Spleen (tissue), 11 donors: ENCODE results near the gene KIF26B. TPM values are rescaled to one million over a fixed set of nuclear protein-coding genes. Genes with fewer than 3 reads are reported as not detected.

Experiments used
- DNase-seq: peaks from one replicate; pipeline ENCODE4 v3.0.0-alpha.2; 2020
- H3K27ac ChIP-seq, 8 donors: fragments of 200-600 bp; sonication (generic) in 7 of 8; 1 replicate in 4 of 8; 2 replicates in 4 of 8; pipeline versions ENCODE4 v1.5.0 to v1.8.0; 2016 to 2021; ENCODE audit warnings: inconsistent platforms in 4 of 8, mild to moderate bottlenecking in 4 of 8, moderate library complexity in 1 of 8
- H3K27me3 ChIP-seq, 7 donors: fragments of 200-600 bp; sonication (generic) in 6 of 7; replicated peaks in 1 of 7; 1 replicate in 4 of 7; 2 replicates in 3 of 7; pipeline versions ENCODE4 v1.5.0 to v1.8.0; 2016 to 2021; ENCODE audit warnings: inconsistent platforms in 3 of 7, mild to moderate bottlenecking in 1 of 7
- H3K36me3 ChIP-seq, 6 donors: fragments of 200-600 bp; sonication (generic) in 5 of 6; 1 replicate in 4 of 6; 2 replicates in 2 of 6; pipeline versions ENCODE4 v1.5.0 to v1.8.0; 2016 to 2021; ENCODE audit warnings: inconsistent platforms in 2 of 6
- H3K4me1 ChIP-seq, 6 donors: fragments of 200-600 bp; sonication (generic) in 5 of 6; 1 replicate in 3 of 6; 2 replicates in 3 of 6; pipeline versions ENCODE4 v1.5.0 to v1.8.0; 2016 to 2021; ENCODE audit warnings: inconsistent platforms in 3 of 6
- H3K4me3 ChIP-seq, 8 donors: fragments of 200-600 bp; sonication (generic) in 7 of 8; 1 replicate in 4 of 8; 2 replicates in 4 of 8; pipeline versions ENCODE4 v1.5.0 to v1.8.0; 2016 to 2021; ENCODE audit warnings: inconsistent platforms in 4 of 8, mild to moderate bottlenecking in 4 of 8, moderate library complexity in 2 of 8
- H3K9me3 ChIP-seq, 8 donors: fragments of 200-600 bp; sonication (generic) in 7 of 8; 1 replicate in 4 of 8; 2 replicates in 4 of 8; pipeline versions ENCODE4 v1.5.0 to v1.8.0; 2016 to 2021; ENCODE audit warnings: inconsistent platforms in 4 of 8
- POLR2A ChIP-seq, 3 donors: fragments of 450-650 bp; IDR thresholded peaks; one replicate each; pipeline ENCODE4 v1.5.1; 2017; ENCODE audit warnings: antibody characterized with exemption in 3 of 3, mild to moderate bottlenecking in 1 of 3
- POLR2AphosphoS5 ChIP-seq, 3 donors: sonication (generic); formaldehyde crosslinking; IDR thresholded peaks; one replicate each; pipeline ENCODE4 v1.5.1; 2017; ENCODE audit warnings: antibody characterized with exemption in 3 of 3
- WGBS, 5 donors: extraction: QIAGEN DNeasy Blood & Tissue Kit in 3 of 5; methylation state at CpG; one replicate each; pipeline versions ENCODE4 v1.1.5 to v1.1.7; 2013 to 2018; 5-methylcytosine and 5-hydroxymethylcytosine counted together
- intact Hi-C: fragments of 100-400 bp; cut with DNase I; formaldehyde crosslinking; loops from one replicate; pipeline ENCODE4 v1.15.0; 2023; ENCODE audit warnings: low total_unique reads
- polyA plus RNA-seq, 3 donors: library from polyadenylated mRNA; stranded (reverse); fragments of 200-250 nt; gene quantifications; one replicate each; pipeline ENCODE4 v1.2.1, GENCODE V29; 2013
- total RNA-seq, 7 donors: library from RNA; depleted of rRNA in 3 of 7; stranded (reverse); fragments of >200 nt in 3 of 7; fragmentation: NEBNext Ultra II Directional in 4 of 7; extraction: Animal tissue kit (Norgen Biotek cat#: 25700) in 4 of 7; gene quantifications; one replicate each; pipeline versions ENCODE4 v1.1.0 to v1.2.1, GENCODE V29; 2016 to 2021
- TF ChIP-seq, protein P1 (sequence below), 11 experiments: fragments of 200-600 bp in 7 of 11; fragments of 450-650 bp in 4 of 11; sonication (generic) in 4 of 11; IDR thresholded peaks in 8 of 11; conservative IDR thresholded peaks in 3 of 11; 1 replicate in 7 of 11; 2 replicates in 4 of 11; pipeline versions ENCODE4 v1.4.0 to v1.8.0; 2016 to 2021; ENCODE audit warnings: antibody characterized with exemption in 11 of 11, inconsistent platforms in 4 of 11, mild to moderate bottlenecking in 1 of 11
- donor health status: healthy with polysubstance abuse.
- donor health status: DM: no; HTN: no; CAD: no; lungs with moderate emphysema.
- donor health status: DM: no; HTN: no; CAD: no.
- donor health status: Bipolar disorder and iron deficiency.
- donor health status: healthy.
- donor health status: DM: no; HTN: no; CAD: no.
- donor health status: DM: yes; HTN: yes; CAD: no.

KIF26B gene
- total and polyA plus RNA-seq, 10 donors: 0.07 to 4.5 (median 0.60) TPM; not detected in 1

DNA sequence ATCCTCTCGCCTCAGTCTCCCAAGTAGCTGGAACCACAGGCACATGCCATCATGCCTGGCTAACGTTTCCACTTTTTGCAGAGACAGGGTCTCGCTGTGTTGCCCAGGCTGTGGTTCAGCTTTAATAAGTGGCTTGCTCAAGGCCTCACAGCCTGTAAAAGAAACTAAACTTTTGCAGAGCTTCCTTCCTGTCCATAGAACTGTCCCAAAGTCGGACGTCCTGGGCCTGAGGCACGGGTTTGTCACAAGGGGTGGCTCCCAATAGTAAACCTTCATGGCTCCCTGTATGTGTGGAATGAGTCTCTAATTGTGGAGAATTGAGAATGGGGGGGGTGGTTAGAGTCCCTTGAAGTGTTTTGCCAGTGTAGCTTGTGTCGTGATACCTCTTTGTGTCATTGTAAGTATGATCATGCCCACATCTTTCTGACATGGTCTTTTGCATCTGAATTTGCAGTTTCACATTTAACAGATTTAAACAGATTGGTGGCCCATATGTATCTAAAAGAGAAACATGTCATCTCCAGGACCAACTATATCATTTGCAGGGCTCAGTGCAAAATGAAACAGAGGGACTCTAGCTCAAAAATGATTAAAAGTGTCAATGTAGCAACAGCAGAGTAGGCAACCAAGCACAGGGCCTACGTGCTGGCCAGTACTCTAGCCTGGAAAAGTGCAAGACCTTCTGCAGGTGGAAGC lies 332.1 kb downstream of the KIF26B start:
- intact Hi-C loops: no loop called here
- no peak for DNase-seq
- WGBS, 5 donors: 49 to 61% (median 52%) methylated on average over 8 of the region's 8 CpGs
- no peaks in the 10 kb centered on the region for H3K4me1 ChIP-seq
- H3K27me3 ChIP-seq: no peaks in the 10 kb centered on the region
- TF ChIP-seq POLR2A (IDR thresholded peaks at IDR 0.05): no peak
- TF ChIP-seq POLR2AphosphoS5 (IDR thresholded peaks at IDR 0.05): no peak
- TF ChIP-seq, protein P1, sequence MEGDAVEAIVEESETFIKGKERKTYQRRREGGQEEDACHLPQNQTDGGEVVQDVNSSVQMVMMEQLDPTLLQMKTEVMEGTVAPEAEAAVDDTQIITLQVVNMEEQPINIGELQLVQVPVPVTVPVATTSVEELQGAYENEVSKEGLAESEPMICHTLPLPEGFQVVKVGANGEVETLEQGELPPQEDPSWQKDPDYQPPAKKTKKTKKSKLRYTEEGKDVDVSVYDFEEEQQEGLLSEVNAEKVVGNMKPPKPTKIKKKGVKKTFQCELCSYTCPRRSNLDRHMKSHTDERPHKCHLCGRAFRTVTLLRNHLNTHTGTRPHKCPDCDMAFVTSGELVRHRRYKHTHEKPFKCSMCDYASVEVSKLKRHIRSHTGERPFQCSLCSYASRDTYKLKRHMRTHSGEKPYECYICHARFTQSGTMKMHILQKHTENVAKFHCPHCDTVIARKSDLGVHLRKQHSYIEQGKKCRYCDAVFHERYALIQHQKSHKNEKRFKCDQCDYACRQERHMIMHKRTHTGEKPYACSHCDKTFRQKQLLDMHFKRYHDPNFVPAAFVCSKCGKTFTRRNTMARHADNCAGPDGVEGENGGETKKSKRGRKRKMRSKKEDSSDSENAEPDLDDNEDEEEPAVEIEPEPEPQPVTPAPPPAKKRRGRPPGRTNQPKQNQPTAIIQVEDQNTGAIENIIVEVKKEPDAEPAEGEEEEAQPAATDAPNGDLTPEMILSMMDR (IDR thresholded peaks at IDR 0.05 in 8 of 11, conservative IDR thresholded peaks at IDR 0.05 in 3 of 11): no peak
- peaks cover 0 to 4% (median 0%) of the 10 kb centered on the region in 8 donors for H3K9me3 ChIP-seq
- no peak overlapping the region for H3K4me3 ChIP-seq
- no peaks in the 10 kb centered on the region for H3K36me3 ChIP-seq
- no peak overlapping the region for H3K27ac ChIP-seq

DNA sequence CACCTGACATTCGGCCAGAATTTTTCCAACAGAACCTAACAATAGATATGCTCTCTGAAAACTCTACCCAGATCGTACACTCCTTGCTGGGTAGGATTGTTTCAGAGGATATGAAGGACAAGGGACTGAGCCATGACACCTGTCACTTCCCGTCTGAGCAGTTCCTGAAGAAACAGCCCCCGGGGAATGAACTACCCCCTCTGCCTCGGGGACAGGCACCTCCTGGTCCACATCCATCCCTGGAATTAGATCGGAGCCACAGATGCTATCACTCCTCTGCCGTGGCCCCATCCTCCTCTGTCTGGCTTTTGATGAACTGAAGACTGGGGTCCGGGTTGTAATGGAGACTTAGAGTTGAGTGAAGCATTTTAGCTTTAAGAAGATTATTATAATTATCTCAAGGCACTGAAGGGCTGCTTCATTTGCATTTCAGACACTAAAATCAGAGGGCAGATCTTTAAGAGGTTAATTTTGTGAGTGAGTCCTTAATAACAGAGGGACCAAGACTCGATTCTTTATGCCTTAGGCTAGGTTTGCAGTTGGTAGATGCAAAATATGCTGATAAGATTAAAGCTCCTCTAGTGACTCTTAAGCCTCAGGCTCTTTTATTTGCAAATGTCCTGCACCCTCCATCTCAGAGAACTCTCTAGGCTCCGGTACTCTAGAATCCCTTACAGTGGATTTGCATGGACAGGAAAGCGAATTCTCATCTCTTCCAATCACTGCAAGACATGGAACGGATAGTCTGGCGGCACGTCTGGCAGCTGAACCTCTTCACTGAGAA lies 333.8 kb downstream of the KIF26B start:
- Histone ChIP-seq H3K27me3 (no peaks in the 10 kb centered on the region), H3K4me1 (no peaks in the 10 kb centered on the region), H3K4me3 (no peak overlapping the region), H3K36me3 (no peaks in the 10 kb centered on the region), H3K9me3 (peaks cover 0 to 4% (median 0%) of the 10 kb centered on the region in 8 donors), H3K27ac (no peak overlapping the region)
- TF ChIP-seq POLR2AphosphoS5 (IDR thresholded peaks at IDR 0.05): no peak
- TF ChIP-seq, protein P1 (IDR thresholded peaks at IDR 0.05 in 8 of 11, conservative IDR thresholded peaks at IDR 0.05 in 3 of 11): no peak
- TF ChIP-seq POLR2A (IDR thresholded peaks at IDR 0.05): no peak
- intact Hi-C loops: no loop called here
- WGBS, 5 donors: 80 to 87% (median 81%) methylated on average over 12 to 14 of the region's 14 CpGs
- no peak for DNase-seq

DNA sequence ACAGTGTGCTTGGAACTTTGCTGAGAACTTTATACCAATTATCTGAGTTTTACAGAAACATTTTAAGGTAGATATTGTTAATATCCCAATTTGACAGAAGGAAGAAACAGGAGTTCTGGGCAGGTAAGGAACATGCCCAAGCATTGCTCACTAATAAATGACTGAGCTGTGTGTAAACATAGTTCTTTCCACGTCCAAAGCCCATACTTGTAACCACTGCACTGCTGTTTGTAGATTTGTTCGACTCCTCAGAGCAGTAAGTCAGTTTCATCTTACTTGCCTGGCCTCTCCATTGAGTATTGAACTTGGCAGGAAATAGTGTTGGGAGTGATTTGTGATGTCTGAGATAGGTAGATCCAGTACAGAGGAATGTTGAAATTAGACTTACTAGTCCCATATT lies 335.1 kb downstream of the KIF26B start:
- TF ChIP-seq POLR2AphosphoS5 (IDR thresholded peaks at IDR 0.05): no peak
- TF ChIP-seq, protein P1 (IDR thresholded peaks at IDR 0.05 in 8 of 11, conservative IDR thresholded peaks at IDR 0.05 in 3 of 11): no peak
- TF ChIP-seq POLR2A (IDR thresholded peaks at IDR 0.05): no peak
- 73 to 80% (median 78%) methylated on average over 2 of the region's 2 CpGs for WGBS, 5 donors
- no peaks in the 10 kb centered on the region for H3K4me1 ChIP-seq
- peaks cover 0 to 4% (median 0%) of the 10 kb centered on the region in 8 donors for H3K9me3 ChIP-seq
- no peak overlapping the region for H3K4me3 ChIP-seq
- no peaks in the 10 kb centered on the region for H3K27me3 ChIP-seq
- H3K27ac ChIP-seq: no peak overlapping the region
- no peaks in the 10 kb centered on the region for H3K36me3 ChIP-seq
- no peak for DNase-seq
- intact Hi-C loops: no loop called here

DNA sequence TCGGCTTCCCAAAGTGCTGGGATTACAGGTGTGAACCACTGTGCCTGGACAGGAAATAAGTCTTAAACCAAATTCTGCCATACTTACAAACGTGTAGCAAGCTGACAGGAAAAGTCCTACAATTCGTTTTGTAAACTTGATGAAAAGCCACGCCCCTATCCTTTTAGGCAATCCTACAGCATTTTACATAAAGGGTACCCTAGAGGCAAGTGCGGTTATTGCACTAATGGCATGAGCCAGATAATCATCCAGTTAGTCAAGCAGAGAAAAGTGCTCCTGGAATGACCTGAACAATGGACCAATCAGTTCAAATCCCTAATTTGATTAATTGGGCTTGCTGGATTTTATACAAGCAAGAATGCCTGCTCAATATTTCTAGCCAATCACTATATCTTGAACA lies 338.2 kb downstream of the KIF26B start:
- no peak for TF ChIP-seq POLR2AphosphoS5 (IDR thresholded peaks at IDR 0.05)
- no peak for TF ChIP-seq POLR2A (IDR thresholded peaks at IDR 0.05)
- TF ChIP-seq, protein P1 (IDR thresholded peaks at IDR 0.05 in 8 of 11, conservative IDR thresholded peaks at IDR 0.05 in 3 of 11): no peak
- no peaks in the 10 kb centered on the region for H3K27me3 ChIP-seq
- DNase-seq: no peak
- peaks cover 0 to 4% (median 0%) of the 10 kb centered on the region in 8 donors for H3K9me3 ChIP-seq
- H3K36me3 ChIP-seq: no peaks in the 10 kb centered on the region
- intact Hi-C loops: no loop called here
- H3K4me1 ChIP-seq: no peaks in the 10 kb centered on the region
- H3K4me3 ChIP-seq: no peak overlapping the region
- WGBS, 5 donors: 57 to 78% (median 66%) methylated on average over 5 of the region's 5 CpGs
- H3K27ac ChIP-seq: no peak overlapping the region
